Measurements from ENCODE around the gene FAM131A. TPM values are rescaled to one million over a fixed set of nuclear protein-coding genes. Genes with fewer than 3 reads are reported as not detected.

The FAM131A gene
- total RNA-seq, 2 experiments from 2014 or later, result 4.0 to 5.5 TPM

DNA sequence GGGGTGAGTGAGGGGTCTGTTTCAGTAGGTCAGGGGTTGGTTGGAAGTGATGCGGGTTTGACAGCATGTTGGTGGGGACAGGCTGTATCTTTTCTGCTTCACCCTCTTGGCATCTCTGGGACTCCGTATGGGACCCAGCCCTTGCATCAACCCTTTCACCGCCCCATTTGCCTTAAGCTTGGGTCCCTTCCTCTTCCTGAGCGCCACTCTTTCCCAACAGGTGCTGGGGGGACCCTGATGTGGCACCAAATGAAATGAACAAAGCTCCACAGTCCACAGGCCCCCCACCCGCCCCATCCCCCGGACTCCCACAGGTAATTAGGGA lies 21.9 kb upstream of the FAM131A start:
- Mint-ChIP-seq H3K36me3 (ENCODE audit: low read depth) (peaks cover 38% of the 10 kb centered on the region), H3K4me1 (ENCODE audit: low read depth) (peaks cover 32% of the 10 kb centered on the region), H3K4me3 (peak overlapping the region; percentile 85), H3K27ac (peak overlapping the region; percentile 92), H3K27me3 (no peaks in the 10 kb centered on the region), H3K9me3 (no peaks in the 10 kb centered on the region)
- TF ChIP-seq, protein P1, sequence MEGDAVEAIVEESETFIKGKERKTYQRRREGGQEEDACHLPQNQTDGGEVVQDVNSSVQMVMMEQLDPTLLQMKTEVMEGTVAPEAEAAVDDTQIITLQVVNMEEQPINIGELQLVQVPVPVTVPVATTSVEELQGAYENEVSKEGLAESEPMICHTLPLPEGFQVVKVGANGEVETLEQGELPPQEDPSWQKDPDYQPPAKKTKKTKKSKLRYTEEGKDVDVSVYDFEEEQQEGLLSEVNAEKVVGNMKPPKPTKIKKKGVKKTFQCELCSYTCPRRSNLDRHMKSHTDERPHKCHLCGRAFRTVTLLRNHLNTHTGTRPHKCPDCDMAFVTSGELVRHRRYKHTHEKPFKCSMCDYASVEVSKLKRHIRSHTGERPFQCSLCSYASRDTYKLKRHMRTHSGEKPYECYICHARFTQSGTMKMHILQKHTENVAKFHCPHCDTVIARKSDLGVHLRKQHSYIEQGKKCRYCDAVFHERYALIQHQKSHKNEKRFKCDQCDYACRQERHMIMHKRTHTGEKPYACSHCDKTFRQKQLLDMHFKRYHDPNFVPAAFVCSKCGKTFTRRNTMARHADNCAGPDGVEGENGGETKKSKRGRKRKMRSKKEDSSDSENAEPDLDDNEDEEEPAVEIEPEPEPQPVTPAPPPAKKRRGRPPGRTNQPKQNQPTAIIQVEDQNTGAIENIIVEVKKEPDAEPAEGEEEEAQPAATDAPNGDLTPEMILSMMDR (IDR thresholded peaks at IDR 0.05), result no peak
- POLR2A ChIA-PET, result interaction anchor here (1.1 to 3.0 kb wide), 14 partner anchors 9 to 298 kb away, joined by 3 to 58 read pairs (median 8); partner anchors contain the start of genes CLCN2, FAM131A and POLR2H
- CTCF ChIA-PET, result interaction anchor here (1.0 to 1.3 kb wide), 3 partner anchors 9 to 66 kb away, joined by 4 read pairs; no protein-coding TSS in a partner anchor
- ATAC-seq (no peak), DNase-seq (no peak)
- intact Hi-C loops (cut with micrococcal nuclease), result no loop called here

DNA sequence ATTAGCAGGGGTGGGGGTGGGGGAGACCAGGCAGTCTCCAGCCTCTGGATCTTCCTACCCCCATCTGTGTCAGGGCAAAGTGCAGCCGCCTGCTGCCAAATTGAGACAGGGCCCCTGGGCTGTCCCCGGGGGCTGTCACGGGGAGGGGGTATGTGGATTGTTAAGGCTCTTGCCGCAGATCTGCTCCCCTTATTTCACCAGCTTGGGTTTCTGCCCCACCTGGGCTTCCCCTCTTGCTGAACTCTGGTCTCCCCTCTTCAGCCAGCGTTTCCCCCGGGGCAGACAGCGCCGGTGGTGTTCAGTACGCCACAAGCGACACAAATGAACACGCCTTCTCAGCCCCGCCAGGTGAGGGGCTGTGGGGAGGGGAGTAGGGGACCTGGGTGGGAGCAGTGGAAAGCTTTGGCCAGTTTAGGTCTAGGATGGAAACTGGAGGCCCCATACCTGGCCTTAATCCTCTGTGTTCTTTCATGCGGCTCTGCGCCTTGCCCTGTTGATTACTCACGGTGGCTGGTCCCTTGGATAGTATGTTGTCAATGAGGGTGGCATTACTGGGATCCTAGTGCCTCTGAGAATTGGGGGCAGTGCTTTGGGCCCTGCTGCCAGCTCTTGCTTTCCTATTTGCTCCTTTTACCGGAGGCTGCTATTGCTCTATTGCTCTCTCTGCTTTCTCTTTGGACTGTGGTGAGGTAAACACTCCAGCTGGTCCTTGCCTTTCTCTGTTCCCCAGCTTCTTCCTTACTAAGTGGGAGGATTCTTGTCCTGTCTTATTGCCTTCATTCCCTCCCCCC lies 21.3 kb upstream of the FAM131A start:
- CTCF ChIA-PET, result interaction anchor here (1.0 to 1.3 kb wide), 3 partner anchors 10 to 66 kb away, joined by 4 read pairs; no protein-coding TSS in a partner anchor
- Mint-ChIP-seq H3K4me3 (peak overlapping the region; percentile 85), H3K36me3 (ENCODE audit: low read depth) (peaks cover 44% of the 10 kb centered on the region), H3K9me3 (no peaks in the 10 kb centered on the region), H3K27me3 (no peaks in the 10 kb centered on the region), H3K27ac (peak overlapping the region; percentile 92), H3K4me1 (ENCODE audit: low read depth) (peaks cover 36% of the 10 kb centered on the region)
- no peak for DNase-seq
- ATAC-seq, result no peak
- TF ChIP-seq, protein P1 (IDR thresholded peaks at IDR 0.05), result no peak
- intact Hi-C loops (cut with micrococcal nuclease), result loop anchor here (2.0 kb wide), 1 partner anchor 19 kb away; no protein-coding TSS in a partner anchor
- POLR2A ChIA-PET, result interaction anchor here (0.7 to 3.0 kb wide), 15 partner anchors 10 to 299 kb away, joined by 3 to 58 read pairs (median 8); partner anchors contain the start of genes CLCN2, FAM131A and POLR2H

DNA sequence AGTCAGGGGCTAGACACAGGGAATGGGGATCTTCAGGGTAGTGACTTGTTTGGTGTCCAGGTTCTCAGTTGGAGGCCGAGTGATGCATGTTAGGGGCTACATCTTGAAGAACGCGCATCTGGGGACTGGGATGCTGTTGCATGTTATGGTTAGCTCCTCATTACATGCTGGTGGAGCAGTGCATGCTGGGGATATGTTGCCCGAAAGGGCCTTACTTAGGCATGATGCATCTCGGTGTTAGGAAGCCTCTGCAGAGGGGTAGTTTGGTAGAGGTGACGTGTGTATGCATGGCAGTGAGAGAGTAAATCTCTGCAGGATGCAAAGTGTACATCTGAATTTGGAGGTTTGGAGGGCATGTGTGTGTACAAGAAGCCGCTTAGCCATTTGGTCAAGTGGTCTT lies 20.6 kb upstream of the FAM131A start:
- H3K9me3 Mint-ChIP-seq, result no peaks in the 10 kb centered on the region
- H3K4me3 Mint-ChIP-seq, result peak overlapping the region; percentile 85
- DNase-seq (no peak), ATAC-seq (no peak)
- H3K27me3 Mint-ChIP-seq, result no peaks in the 10 kb centered on the region
- peak overlapping the region; percentile 92 for H3K27ac Mint-ChIP-seq
- ChIA-PET POLR2A (interaction anchor here (1.4 to 5.6 kb wide), 10 partner anchors 9 to 45 kb away, joined by 3 to 58 read pairs (median 11); partner anchors contain the start of genes CLCN2, FAM131A and POLR2H), CTCF (interaction anchor here (1.3 kb wide), 1 partner anchor 67 kb away, joined by 4 read pairs; no protein-coding TSS in a partner anchor)
- TF ChIP-seq, protein P1 (IDR thresholded peaks at IDR 0.05), result no peak
- intact Hi-C loops (cut with micrococcal nuclease), result loop anchor here (2.0 kb wide), 1 partner anchor 18 kb away; no protein-coding TSS in a partner anchor
- peaks cover 51% of the 10 kb centered on the region for H3K36me3 Mint-ChIP-seq (ENCODE audit: low read depth)
- H3K4me1 Mint-ChIP-seq (ENCODE audit: low read depth), result peaks cover 36% of the 10 kb centered on the region

DNA sequence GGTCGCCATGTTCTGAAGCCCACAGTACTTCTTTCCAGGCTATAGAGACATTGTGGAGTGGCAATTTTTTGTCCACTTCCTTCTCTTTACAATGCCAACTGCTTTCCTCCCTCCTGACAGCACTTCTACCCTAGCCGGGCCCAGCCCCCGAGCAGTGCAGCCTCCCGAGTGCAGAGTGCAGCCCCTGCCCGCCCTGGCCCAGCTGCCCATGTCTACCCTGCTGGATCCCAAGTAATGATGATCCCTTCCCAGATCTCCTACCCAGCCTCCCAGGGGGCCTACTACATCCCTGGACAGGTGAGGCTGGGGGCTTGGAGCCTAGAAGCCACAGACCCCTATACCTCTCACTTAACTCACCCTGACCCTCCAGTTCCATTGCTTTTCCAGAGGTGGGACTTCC lies 20.2 kb upstream of the FAM131A start:
- TF ChIP-seq, protein P1 (IDR thresholded peaks at IDR 0.05), result no peak
- Mint-ChIP-seq H3K4me3 (peak overlapping the region; percentile 85), H3K27ac (peak overlapping the region; percentile 92), H3K36me3 (ENCODE audit: low read depth) (peaks cover 51% of the 10 kb centered on the region), H3K4me1 (ENCODE audit: low read depth) (peaks cover 36% of the 10 kb centered on the region), H3K9me3 (no peaks in the 10 kb centered on the region), H3K27me3 (no peaks in the 10 kb centered on the region)
- intact Hi-C loops (cut with micrococcal nuclease), result loop anchor here (2.0 kb wide), 1 partner anchor 18 kb away; no protein-coding TSS in a partner anchor
- ChIA-PET POLR2A (interaction anchor here (1.7 to 5.6 kb wide), 5 partner anchors 11 to 45 kb away, joined by 4 to 45 read pairs (median 13); partner anchors contain the start of genes CLCN2, FAM131A and POLR2H), CTCF (no interaction called here)
- DNase-seq (no peak), ATAC-seq (no peak)

GRCh38 chr3:184320104-184320445 lies 17.3 kb upstream of the FAM131A start:
- CTCF ChIA-PET, result no interaction called here
- Mint-ChIP-seq H3K27me3 (no peaks in the 10 kb centered on the region), H3K36me3 (ENCODE audit: low read depth) (peaks cover 79% of the 10 kb centered on the region), H3K4me1 (ENCODE audit: low read depth) (peaks cover 47% of the 10 kb centered on the region), H3K9me3 (no peaks in the 10 kb centered on the region), H3K4me3 (no peak overlapping the region), H3K27ac (peak overlapping the region; percentile 23)
- POLR2A ChIA-PET, result interaction anchor here (0.6 to 5.6 kb wide), 6 partner anchors 9 to 60 kb away, joined by 3 to 45 read pairs (median 10); partner anchors contain the start of genes CLCN2, FAM131A and POLR2H
- intact Hi-C loops (cut with micrococcal nuclease), result no loop called here
- ATAC-seq, result peak; percentile 67
- TF ChIP-seq, protein P1 (IDR thresholded peaks at IDR 0.05), result no peak
- peak; percentile 62 for DNase-seq
